Measurements from ENCODE around the gene GREM2. TPM values are rescaled to one million over a fixed set of nuclear protein-coding genes. Genes with fewer than 3 reads are reported as not detected.

GREM2 gene
- total and polyA plus RNA-seq, 9 of the 15 experiments (the other 6 are each of a cell fraction or from before 2014, with no cell fraction given) = 0.01 to 0.07 (median 0.05) TPM; not detected in 5

- no peak for DNase-seq (ENCODE audit: extremely low read depth in 1 of 4, low spot score in 3 of 4)
- intact Hi-C loops (cut with micrococcal nuclease) = no loop called here
- no peak overlapping the region for H3K4me2 ChIP-seq (ENCODE audit: insufficient read depth, low read length)
- under 1% methylated on average over 16 of the region's 16 CpGs for WGBS (ENCODE audit: insufficient coverage, low coverage, missing lambda C conversion rate)
- in situ Hi-C loops (cut with MboI) = no loop called here
- no peaks in the 10 kb centered on the region for H3K4me1 ChIP-seq (replicated peaks in 1 of 2; ENCODE audit: control insufficient read depth in 2 of 2, insufficient read depth in 2 of 2, low read length in 2 of 2)
- no peak overlapping the region for H3K4me3 ChIP-seq
- H3K27me3 ChIP-seq (ENCODE audit: control insufficient read depth in 2 of 2, insufficient read depth in 2 of 2, low read length in 2 of 2) = no peaks in the 10 kb centered on the region
- CTCF ChIA-PET (ENCODE audit: low intra/inter-chr PET ratio) = no interaction called here
- TF ChIP-seq CBFA2T2 (conservative IDR thresholded peaks at IDR 0.05) (no peak), RFX7 (CRISPR knock-in tag; IDR thresholded peaks at IDR 0.05) (no peak), SMARCA5 (IDR thresholded peaks at IDR 0.05) (no peak), FOXP1 (CRISPR knock-in tag; IDR thresholded peaks at IDR 0.05) (no peak), NCOA2 (IDR thresholded peaks at IDR 0.05; ENCODE audit: partially characterized antibody in 2 of 2) (no peak), HMG20A (CRISPR knock-in tag; conservative IDR thresholded peaks at IDR 0.05) (no peak), ZNF780A (CRISPR knock-in tag; IDR thresholded peaks at IDR 0.05) (no peak), TBP (optimal IDR thresholded peaks at IDR 0.05; ENCODE audit: low read depth, low read length) (no peak), ETV1 (tag; conservative IDR thresholded peaks at IDR 0.05; ENCODE audit: low read depth) (no peak), XRCC4 (IDR thresholded peaks at IDR 0.05; ENCODE audit: extremely low read depth, insufficient read depth, insufficient read length) (no peak), ZNF133 (CRISPR knock-in tag; IDR thresholded peaks at IDR 0.05) (no peak), HNRNPL (IDR thresholded peaks at IDR 0.05; ENCODE audit: low read depth, low read length) (no peak), ZNF174 (CRISPR knock-in tag; IDR thresholded peaks at IDR 0.05) (no peak)
- TF ChIP-seq, protein P1, sequence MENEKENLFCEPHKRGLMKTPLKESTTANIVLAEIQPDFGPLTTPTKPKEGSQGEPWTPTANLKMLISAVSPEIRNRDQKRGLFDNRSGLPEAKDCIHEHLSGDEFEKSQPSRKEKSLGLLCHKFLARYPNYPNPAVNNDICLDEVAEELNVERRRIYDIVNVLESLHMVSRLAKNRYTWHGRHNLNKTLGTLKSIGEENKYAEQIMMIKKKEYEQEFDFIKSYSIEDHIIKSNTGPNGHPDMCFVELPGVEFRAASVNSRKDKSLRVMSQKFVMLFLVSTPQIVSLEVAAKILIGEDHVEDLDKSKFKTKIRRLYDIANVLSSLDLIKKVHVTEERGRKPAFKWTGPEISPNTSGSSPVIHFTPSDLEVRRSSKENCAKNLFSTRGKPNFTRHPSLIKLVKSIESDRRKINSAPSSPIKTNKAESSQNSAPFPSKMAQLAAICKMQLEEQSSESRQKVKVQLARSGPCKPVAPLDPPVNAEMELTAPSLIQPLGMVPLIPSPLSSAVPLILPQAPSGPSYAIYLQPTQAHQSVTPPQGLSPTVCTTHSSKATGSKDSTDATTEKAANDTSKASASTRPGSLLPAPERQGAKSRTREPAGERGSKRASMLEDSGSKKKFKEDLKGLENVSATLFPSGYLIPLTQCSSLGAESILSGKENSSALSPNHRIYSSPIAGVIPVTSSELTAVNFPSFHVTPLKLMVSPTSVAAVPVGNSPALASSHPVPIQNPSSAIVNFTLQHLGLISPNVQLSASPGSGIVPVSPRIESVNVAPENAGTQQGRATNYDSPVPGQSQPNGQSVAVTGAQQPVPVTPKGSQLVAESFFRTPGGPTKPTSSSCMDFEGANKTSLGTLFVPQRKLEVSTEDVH (IDR thresholded peaks at IDR 0.05; ENCODE audit: low read depth, partially characterized antibody) = no peak
- TF ChIP-seq, protein P2, sequence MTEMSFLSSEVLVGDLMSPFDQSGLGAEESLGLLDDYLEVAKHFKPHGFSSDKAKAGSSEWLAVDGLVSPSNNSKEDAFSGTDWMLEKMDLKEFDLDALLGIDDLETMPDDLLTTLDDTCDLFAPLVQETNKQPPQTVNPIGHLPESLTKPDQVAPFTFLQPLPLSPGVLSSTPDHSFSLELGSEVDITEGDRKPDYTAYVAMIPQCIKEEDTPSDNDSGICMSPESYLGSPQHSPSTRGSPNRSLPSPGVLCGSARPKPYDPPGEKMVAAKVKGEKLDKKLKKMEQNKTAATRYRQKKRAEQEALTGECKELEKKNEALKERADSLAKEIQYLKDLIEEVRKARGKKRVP (CRISPR knock-in tag; IDR thresholded peaks at IDR 0.05) = no peak
- no peaks in the 10 kb centered on the region for H4K20me1 ChIP-seq (replicated peaks; ENCODE audit: control insufficient read depth, insufficient read depth, low read length)
- H3K79me2 ChIP-seq (ENCODE audit: control insufficient read depth, insufficient read depth, low read length) = no peaks in the 10 kb centered on the region
- no peaks in the 10 kb centered on the region for H3K36me3 ChIP-seq (ENCODE audit: control insufficient read depth, insufficient read depth, low read length)
- no peaks in the 10 kb centered on the region for H3K9me1 ChIP-seq (ENCODE audit: control insufficient read depth, insufficient read depth, low read length)
- H3K9me3 ChIP-seq (replicated peaks; ENCODE audit: control insufficient read depth, insufficient read depth, low read depth, low read length) = no peaks in the 10 kb centered on the region
- H3K27ac ChIP-seq (ENCODE audit: extremely low read depth, low read depth, low read length) = no peak overlapping the region
- POLR2A ChIA-PET = no interaction called here
- ATAC-seq = no peak
- no TSS peak for BruUV-seq (replicated peaks)
- H3K9ac ChIP-seq (ENCODE audit: insufficient read depth in 1 of 2, low read depth in 2 of 2, low read length in 2 of 2) = no peak overlapping the region
- H2AFZ ChIP-seq (ENCODE audit: low read depth, low read length) = no peak overlapping the region
- no peak for FAIRE-seq
Observed at GRCh38 chr1:240635466-240636256, 23.7 kb upstream of the GREM2 start.

Data from K562 (cell line).